ENCODE measurements around the gene B3GALT2.

GRCh38 chr1:193131266-193131860 lies 55.0 kb downstream of the B3GALT2 start:
- TF ChIP-seq, protein P1, sequence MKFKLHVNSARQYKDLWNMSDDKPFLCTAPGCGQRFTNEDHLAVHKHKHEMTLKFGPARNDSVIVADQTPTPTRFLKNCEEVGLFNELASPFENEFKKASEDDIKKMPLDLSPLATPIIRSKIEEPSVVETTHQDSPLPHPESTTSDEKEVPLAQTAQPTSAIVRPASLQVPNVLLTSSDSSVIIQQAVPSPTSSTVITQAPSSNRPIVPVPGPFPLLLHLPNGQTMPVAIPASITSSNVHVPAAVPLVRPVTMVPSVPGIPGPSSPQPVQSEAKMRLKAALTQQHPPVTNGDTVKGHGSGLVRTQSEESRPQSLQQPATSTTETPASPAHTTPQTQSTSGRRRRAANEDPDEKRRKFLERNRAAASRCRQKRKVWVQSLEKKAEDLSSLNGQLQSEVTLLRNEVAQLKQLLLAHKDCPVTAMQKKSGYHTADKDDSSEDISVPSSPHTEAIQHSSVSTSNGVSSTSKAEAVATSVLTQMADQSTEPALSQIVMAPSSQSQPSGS (IDR thresholded peaks at IDR 0.05; ENCODE audit: low read length): no peak
- TF ChIP-seq RAD21 (IDR thresholded peaks at IDR 0.05 in 1 of 2, conservative IDR thresholded peaks at IDR 0.05 in 1 of 2; ENCODE audit: low read depth in 2 of 2, low read length in 2 of 2) (no peak), HDAC2 (IDR thresholded peaks at IDR 0.05; ENCODE audit: borderline replicate concordance in 1 of 2, low read depth in 2 of 2, low read length in 2 of 2) (no peak)
